Effector CD8-positive, alpha-beta T cell (primary cell): ENCODE data around the gene SFT2D1.

ENCODE experiments used
- DNase-seq: peaks from one replicate; lab custom pipeline; 2025; lab: John Stamatoyannopoulos, UW

Gene SFT2D1

DNA sequence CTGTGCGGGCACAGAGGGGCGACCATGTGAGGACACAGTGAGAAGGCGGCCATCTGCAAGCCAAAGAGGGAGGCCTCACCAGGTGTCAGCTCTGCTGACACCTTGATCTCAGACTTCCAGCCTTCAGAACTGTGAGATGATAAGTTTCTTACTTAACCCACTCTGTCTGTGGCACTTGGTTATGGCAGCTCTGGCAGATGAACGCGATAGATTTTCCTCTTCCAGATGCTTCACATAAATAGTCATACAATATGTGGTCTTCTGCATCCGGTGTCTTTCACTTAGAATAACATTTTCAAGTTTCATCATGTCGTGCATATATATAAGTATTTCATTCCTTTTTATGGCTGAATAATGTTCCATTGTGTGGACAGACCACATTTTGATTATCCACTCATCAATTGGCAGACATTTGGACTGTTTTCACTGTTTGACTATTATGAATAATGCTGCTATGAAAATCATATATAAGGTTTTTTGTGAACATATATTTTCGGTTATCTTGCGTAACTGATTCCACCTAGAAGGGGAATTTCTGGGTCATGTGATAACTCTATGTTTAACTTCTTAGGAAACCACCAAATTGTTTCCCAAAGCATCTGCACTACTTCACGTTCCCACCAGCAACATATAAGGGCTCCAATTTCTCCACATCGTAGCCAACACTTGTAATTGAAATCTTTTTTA lies 64.3 kb downstream of the SFT2D1 start:
- no peak for DNase-seq

DNA sequence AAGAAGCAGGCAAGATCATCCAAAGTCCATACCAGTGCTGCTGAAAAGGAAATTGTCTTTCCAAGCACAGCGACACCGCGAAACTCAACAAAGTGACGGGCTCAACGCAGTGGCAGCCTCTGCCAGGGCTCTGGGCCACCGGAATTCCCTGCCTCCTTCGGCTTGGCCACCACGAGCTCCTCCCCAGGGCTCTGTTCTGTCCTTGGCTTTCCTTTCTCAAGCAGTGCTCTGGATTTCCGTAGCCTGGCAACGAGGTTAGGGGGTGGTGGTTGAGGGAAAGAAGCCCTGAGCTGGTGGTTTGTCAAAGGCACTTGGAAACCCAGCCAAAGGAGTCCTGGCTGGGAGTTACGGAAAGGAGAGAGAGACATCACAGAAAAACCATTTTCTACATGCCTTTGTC lies 65.3 kb downstream of the SFT2D1 start:
- no peak for DNase-seq

DNA sequence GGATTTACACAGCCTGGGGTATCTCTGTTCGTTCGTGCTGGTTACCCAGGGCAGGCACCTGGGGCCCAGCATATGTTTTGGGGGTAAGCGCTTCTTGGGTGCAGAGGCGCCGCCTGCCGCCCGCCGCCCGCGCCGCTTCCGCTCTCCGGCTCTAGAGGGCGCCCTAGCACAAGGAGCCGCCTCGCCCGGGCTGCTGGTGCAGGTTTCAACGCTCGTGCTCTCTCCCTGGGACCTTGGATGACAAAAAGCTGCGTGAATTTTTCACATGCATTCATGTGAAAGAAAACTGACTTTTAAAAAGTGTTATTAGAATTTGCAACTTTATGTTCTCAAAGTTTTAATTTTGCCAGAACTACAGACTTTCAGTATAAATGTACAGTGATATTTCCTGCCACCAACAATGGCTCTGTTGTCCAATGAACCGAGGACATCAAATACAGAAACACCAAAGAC lies 66.6 kb downstream of the SFT2D1 start:
- DNase-seq, result peak; percentile 62

DNA sequence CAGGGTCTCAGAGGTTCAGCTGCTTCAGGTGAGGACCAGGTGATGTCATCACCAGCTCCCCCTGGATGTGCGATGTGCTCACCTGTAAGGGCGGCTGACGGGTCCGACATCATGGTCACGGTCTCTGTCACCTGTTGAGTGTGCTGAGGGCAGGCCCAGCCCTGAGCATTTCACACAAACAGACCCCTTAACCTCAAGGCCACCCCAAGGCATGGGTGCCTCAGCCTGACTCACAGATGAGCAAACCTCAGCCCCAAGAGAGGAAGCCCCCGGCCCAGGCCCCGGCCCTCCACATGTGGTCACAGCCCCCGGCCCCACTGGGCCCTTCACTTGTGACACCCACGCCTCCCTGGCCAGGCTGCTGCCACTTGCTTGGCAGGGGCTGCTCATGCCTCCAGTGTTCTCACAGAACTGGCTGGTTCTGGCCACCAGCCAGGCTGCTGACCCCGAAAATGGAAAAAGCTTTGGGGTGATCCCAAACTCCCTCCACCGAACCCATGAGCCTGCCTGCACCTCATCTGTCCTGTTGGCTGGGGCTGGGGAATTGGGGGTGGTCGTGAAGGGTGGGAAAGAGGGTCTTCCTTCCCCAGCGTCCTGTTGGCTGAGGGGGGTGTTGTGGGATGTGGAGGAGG lies 67.5 kb downstream of the SFT2D1 start:
- DNase-seq, result no peak

DNA sequence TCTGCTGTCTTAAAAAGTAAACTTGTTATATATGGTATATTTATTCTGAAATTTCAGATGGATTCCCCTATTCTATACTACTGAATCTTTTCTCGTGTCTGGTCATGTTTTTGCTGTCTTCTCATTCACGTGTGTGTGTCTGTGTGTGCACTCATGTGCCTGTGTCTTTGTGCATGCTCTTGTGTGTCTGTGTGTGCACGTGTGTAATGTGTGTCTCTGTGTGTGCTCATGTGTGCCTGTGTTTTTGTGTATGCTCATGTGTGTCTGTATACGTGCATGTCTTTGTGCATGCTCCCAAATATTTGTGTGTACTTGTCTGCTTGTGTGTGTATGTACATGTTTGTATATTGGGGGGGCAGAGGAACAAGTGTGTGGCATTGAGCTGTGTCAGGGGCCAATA lies 68.2 kb downstream of the SFT2D1 start:
- no peak for DNase-seq

DNA sequence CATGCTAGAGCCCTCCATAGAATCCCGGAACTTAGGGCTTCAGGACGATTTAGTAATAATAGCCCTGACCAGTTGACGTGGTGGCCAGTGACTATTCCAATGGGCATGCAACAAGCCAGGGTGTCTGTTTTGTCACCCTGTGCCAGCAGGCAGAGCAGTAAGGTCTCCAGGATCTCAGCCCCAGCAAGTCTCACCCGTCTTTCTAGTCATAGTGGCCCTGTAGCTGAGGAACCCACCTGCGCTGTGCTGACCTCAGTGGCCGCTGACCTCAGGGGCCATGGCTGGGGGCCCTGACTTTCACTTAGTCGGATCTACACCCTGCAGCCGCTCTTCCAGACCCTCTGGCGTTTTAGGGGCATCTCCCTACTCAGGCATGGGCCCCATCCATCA lies 71.0 kb downstream of the SFT2D1 start:
- no peak for DNase-seq

DNA sequence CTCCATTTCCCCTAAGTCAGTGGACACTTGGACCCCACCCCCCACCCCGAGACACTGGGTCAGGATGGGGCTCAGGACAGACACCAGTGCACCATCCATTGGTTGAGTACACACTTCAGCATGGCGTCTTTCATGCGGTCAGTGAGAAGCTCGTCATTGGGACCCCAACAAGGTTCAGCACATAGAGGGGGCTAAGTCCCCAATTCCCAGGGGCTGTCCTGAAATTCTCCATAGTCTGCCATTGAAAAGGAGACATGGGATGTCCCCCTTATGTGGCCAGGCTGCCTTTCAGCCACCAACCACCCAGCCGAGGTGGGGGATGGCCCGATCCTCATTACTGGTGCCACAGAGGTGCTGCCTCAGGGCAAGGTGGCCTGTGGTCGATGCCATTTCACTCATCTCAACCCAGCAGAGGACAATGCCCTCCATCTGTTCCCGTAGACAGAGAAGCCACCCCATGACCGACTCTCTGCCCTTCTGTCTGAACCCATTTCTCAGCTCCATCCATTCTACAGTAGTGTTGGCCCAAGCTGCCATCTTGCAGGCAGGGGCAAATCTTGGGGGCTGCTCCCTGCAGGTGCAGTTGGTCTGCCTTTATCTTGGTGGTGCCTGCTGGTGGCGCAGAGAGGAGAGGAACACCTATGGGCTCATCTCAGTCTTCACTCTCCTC lies 71.5 kb downstream of the SFT2D1 start:
- DNase-seq, result no peak
